ENCODE results near the gene CDC5L.

- TF ChIP-seq CTCF (IDR thresholded peaks at IDR 0.05; ENCODE audit: insufficient read depth, low read depth, low read length) (no peak), EZH2 (IDR thresholded peaks at IDR 0.05; ENCODE audit: insufficient read depth, low read length) (no peak)
Measured at GRCh38 chr6:44497807-44498206, 110.3 kb downstream of the CDC5L start.
